WTC11 (cell line): ENCODE data around the gene ATP9B.

Experiments
- ATF2 ChIP-seq: sonication (generic); formaldehyde crosslinking; IDR thresholded peaks from 2 replicates; pipeline ENCODE4 v1.8.1; 2022; ENCODE audit warnings: low read depth, missing genetic modification reagents, borderline replicate concordance
- CTCF ChIP-seq: fragments of 200-600 bp; IDR thresholded peaks from 2 replicates; pipeline ENCODE4 v1.8.0; 2022; ENCODE audit warnings: antibody characterized with exemption
- E2F1 ChIP-seq: sonication (generic); formaldehyde crosslinking; IDR thresholded peaks from 2 replicates; pipeline ENCODE4 v1.8.0; 2022; ENCODE audit warnings: mild to moderate bottlenecking, missing genetic modification reagents
- E2F4 ChIP-seq: sonication (generic); formaldehyde crosslinking; IDR thresholded peaks from 2 replicates; pipeline ENCODE4 v1.8.1; 2022; ENCODE audit warnings: low read depth, mild to moderate bottlenecking, moderate library complexity, missing genetic modification reagents, borderline replicate concordance
- ESRRA ChIP-seq: sonication (generic); formaldehyde crosslinking; IDR thresholded peaks from 2 replicates; pipeline ENCODE4 v1.8.1; 2022; ENCODE audit warnings: mild to moderate bottlenecking, missing genetic modification reagents, borderline replicate concordance
- FOXK1 ChIP-seq: sonication (generic); formaldehyde crosslinking; IDR thresholded peaks from 2 replicates; pipeline ENCODE4 v1.8.0; 2022; ENCODE audit warnings: mild to moderate bottlenecking, moderate library complexity, missing genetic modification reagents
- NFYB ChIP-seq: sonication (generic); formaldehyde crosslinking; conservative IDR thresholded peaks from 2 replicates; pipeline ENCODE4 v1.8.0; 2022; ENCODE audit warnings: low read depth, missing genetic modification reagents
- NR3C1 ChIP-seq: sonication (generic); formaldehyde crosslinking; conservative IDR thresholded peaks from 2 replicates; pipeline ENCODE4 v1.8.1; 2023; ENCODE audit warnings: low read depth, mild to moderate bottlenecking, missing genetic modification reagents
- SMAD3 ChIP-seq: sonication (generic); formaldehyde crosslinking; IDR thresholded peaks from 2 replicates; pipeline ENCODE4 v1.8.0; 2022; ENCODE audit warnings: missing genetic modification reagents, mild to moderate bottlenecking, borderline replicate concordance
- SP1 ChIP-seq: sonication (generic); formaldehyde crosslinking; conservative IDR thresholded peaks from 2 replicates; pipeline ENCODE4 v1.8.1; 2022; ENCODE audit warnings: missing genetic modification reagents
- TP53 ChIP-seq: sonication (generic); formaldehyde crosslinking; IDR thresholded peaks from 2 replicates; pipeline ENCODE4 v1.8.1; 2023; ENCODE audit warnings: mild to moderate bottlenecking, missing genetic modification reagents
- ZNF263 ChIP-seq: sonication (generic); formaldehyde crosslinking; IDR thresholded peaks from 2 replicates; pipeline ENCODE4 v1.8.1; 2022; ENCODE audit warnings: low read depth, mild to moderate bottlenecking, moderate library complexity, missing genetic modification reagents
- ZNF317 ChIP-seq: sonication (generic); formaldehyde crosslinking; IDR thresholded peaks from 2 replicates; pipeline ENCODE4 v1.8.1; 2023; ENCODE audit warnings: low read depth, mild to moderate bottlenecking, moderate library complexity, missing genetic modification reagents, borderline replicate concordance
- ZNF423 ChIP-seq: fragments of 250-450 bp; sonication (Bioruptor Pico); IDR thresholded peaks from 2 replicates; pipeline ENCODE4 v2.1.2; 2022; ENCODE audit warnings: mild to moderate bottlenecking, moderate library complexity

- no peak for TF ChIP-seq CTCF
- no peak for TF ChIP-seq FOXK1 (CRISPR knock-in tag)
- TF ChIP-seq ATF2 (CRISPR knock-in tag), result no peak
- TF ChIP-seq TP53, result no peak
- no peak for TF ChIP-seq E2F4 (CRISPR knock-in tag)
- no peak for TF ChIP-seq ZNF263
- TF ChIP-seq SP1 (CRISPR knock-in tag), result no peak
- no peak for TF ChIP-seq ZNF317 (CRISPR knock-in tag)
- no peak for TF ChIP-seq NR3C1 (CRISPR knock-in tag)
- TF ChIP-seq E2F1, result no peak
- no peak for TF ChIP-seq ESRRA (CRISPR knock-in tag)
- no peak for TF ChIP-seq SMAD3
- TF ChIP-seq ZNF423 (CRISPR knock-in tag), result no peak
- TF ChIP-seq NFYB (CRISPR knock-in tag), result no peak
Measured at GRCh38 chr18:79071037-79071436, 1.8 kb downstream of the ATP9B start.
